HepG2 (cell line): ENCODE results near the gene PTGR1. TPM values are rescaled to one million over a fixed set of nuclear protein-coding genes. Genes with fewer than 3 reads are reported as not detected.
A peak's percentile ranks its signal among the peaks of the same experiment; 100 is the strongest.

Experiments
- ATF6 ChIP-seq: sonication (generic); formaldehyde crosslinking; conservative IDR thresholded peaks from 2 replicates; pipeline ENCODE4 v1.4.0; 2020; ENCODE audit warnings: missing genetic modification reagents
- EEA1 ChIP-seq: sonication (generic); formaldehyde crosslinking; IDR thresholded peaks from 2 replicates; pipeline ENCODE4 v1.5.1; 2020; ENCODE audit warnings: mild to moderate bottlenecking, missing genetic modification reagents, borderline replicate concordance
- ETV5 ChIP-seq: IDR thresholded peaks from 2 replicates; pipeline ENCODE4 v1.6.1; 2018; ENCODE audit warnings: missing biosample characterization, missing genetic modification reagents, inconsistent platforms, borderline replicate concordance
- GABPA ChIP-seq, 2 experiments: IDR thresholded peaks; 2 replicates each; pipeline ENCODE4 v1.6.1; 2011 to 2016; ENCODE audit warnings: low read depth in 2 of 2, low read length in 1 of 2, missing biosample characterization in 1 of 2, missing genetic modification characterization in 1 of 2
- GTF3A ChIP-seq: sonication (generic); formaldehyde crosslinking; conservative IDR thresholded peaks from 2 replicates; pipeline ENCODE4 v1.4.0; 2020; ENCODE audit warnings: mild to moderate bottlenecking, missing genetic modification reagents
- IRF1 ChIP-seq: sonication (generic); formaldehyde crosslinking; IDR thresholded peaks from 2 replicates; pipeline ENCODE4 v1.4.0; 2020; ENCODE audit warnings: low read depth, mild to moderate bottlenecking, missing genetic modification reagents
- IRF9 ChIP-seq: sonication (generic); formaldehyde crosslinking; IDR thresholded peaks from 2 replicates; pipeline ENCODE4 v1.8.0; 2022; ENCODE audit warnings: missing genetic modification reagents, mild to moderate bottlenecking, borderline replicate concordance
- MYNN ChIP-seq: sonication (generic); formaldehyde crosslinking; IDR thresholded peaks from 2 replicates; pipeline ENCODE4 v1.4.0; 2020; ENCODE audit warnings: mild to moderate bottlenecking, low read depth, missing genetic modification reagents
- NCOR1 ChIP-seq: fragments of 200-600 bp; sonication (generic); IDR thresholded peaks from 2 replicates; pipeline ENCODE4 v1.7.0; 2017; ENCODE audit warnings: antibody characterized with exemption, low read length, borderline replicate concordance
- PAX8 ChIP-seq: sonication (generic); formaldehyde crosslinking; IDR thresholded peaks from 2 replicates; pipeline ENCODE4 v1.8.0; 2022; ENCODE audit warnings: mild to moderate bottlenecking, missing genetic modification reagents, borderline replicate concordance
- PCBP1 ChIP-seq: fragments of 200-400 bp; formaldehyde crosslinking; IDR thresholded peaks from 2 replicates; pipeline ENCODE4 v1.6.1; 2017; ENCODE audit warnings: mild to moderate bottlenecking, low read depth, low read length, borderline replicate concordance
- PHF8 ChIP-seq: sonication (generic); formaldehyde crosslinking; IDR thresholded peaks from 2 replicates; pipeline ENCODE4 v1.5.0; 2020; ENCODE audit warnings: missing genetic modification reagents
- POGZ ChIP-seq: sonication (generic); formaldehyde crosslinking; IDR thresholded peaks from 2 replicates; pipeline ENCODE4 v1.4.0; 2020; ENCODE audit warnings: mild to moderate bottlenecking, missing genetic modification reagents
- RBM39 ChIP-seq: fragments of 200-400 bp; formaldehyde crosslinking; IDR thresholded peaks from one replicate; pipeline ENCODE4 v1.6.1; 2018; ENCODE audit warnings: antibody characterized with exemption, mild to moderate bottlenecking, low read depth, low read length; ENCODE audit not compliant: poor library complexity, severe bottlenecking
- SUZ12 ChIP-seq: fragments of 150-350 bp; IDR thresholded peaks from 2 replicates; pipeline ENCODE4 v1.6.1; 2014; ENCODE audit warnings: low read depth, low read length
- TCF7 ChIP-seq: sonication (generic); IDR thresholded peaks from 2 replicates; pipeline ENCODE4 v1.6.1; 2016; ENCODE audit warnings: antibody characterized with exemption, low read depth
- UBTF ChIP-seq: sonication (generic); formaldehyde crosslinking; IDR thresholded peaks from 2 replicates; pipeline ENCODE4 v1.4.0; 2020; ENCODE audit warnings: mild to moderate bottlenecking, missing genetic modification reagents
- ZBTB33 ChIP-seq: sonication (generic); formaldehyde crosslinking; IDR thresholded peaks from 2 replicates; pipeline ENCODE4 v1.4.0; 2020; ENCODE audit warnings: missing genetic modification reagents
- ZNF10 ChIP-seq: sonication (generic); formaldehyde crosslinking; IDR thresholded peaks from 2 replicates; pipeline ENCODE4 v1.4.0; 2020; ENCODE audit warnings: mild to moderate bottlenecking, low read depth, missing genetic modification reagents, borderline replicate concordance
- ZNF256 ChIP-seq: sonication (generic); formaldehyde crosslinking; conservative IDR thresholded peaks from 2 replicates; pipeline ENCODE4 v1.4.0; 2020; ENCODE audit warnings: missing genetic modification reagents
- ZNF572 ChIP-seq: sonication (generic); formaldehyde crosslinking; IDR thresholded peaks from 2 replicates; pipeline ENCODE4 v1.5.1; 2020; ENCODE audit warnings: mild to moderate bottlenecking, missing genetic modification reagents
- ZNF615 ChIP-seq: sonication (generic); formaldehyde crosslinking; IDR thresholded peaks from 2 replicates; pipeline ENCODE4 v1.5.0; 2020; ENCODE audit warnings: mild to moderate bottlenecking, missing genetic modification reagents, borderline replicate concordance
- ZNF629 ChIP-seq: sonication (generic); formaldehyde crosslinking; conservative IDR thresholded peaks from 2 replicates; pipeline ENCODE4 v1.5.0; 2020; ENCODE audit warnings: missing genetic modification reagents
- polyA plus RNA-seq, 8 experiments: library from polyadenylated mRNA; depleted of rRNA in 3 of 8; stranded (reverse) in 7 of 8; unstranded in 1 of 8; fragments of >200 nt; fragmentation: Illumina TruSeq in 4 of 8; extraction: Trizol in 4 of 8; gene quantifications; 2 replicates each; pipeline versions ENCODE4 v1.2.1 to v1.2.3, GENCODE V29; 2011 to 2016; ENCODE audit warnings: low read depth in 4 of 8, missing spikeins in 1 of 8, mixed read lengths in 1 of 8; ENCODE audit not compliant: insufficient read depth in 1 of 8
- total RNA-seq, 5 experiments: library from RNA; depleted of rRNA; stranded (reverse); fragments of >200 nt; fragmentation: Illumina TruSeq; extraction: Trizol; gene quantifications; 2 replicates each; pipeline ENCODE4 v1.2.3, GENCODE V29; 2016; ENCODE audit warnings: low read depth in 1 of 5

Gene PTGR1
- total and polyA plus RNA-seq, 2 of the 13 experiments (the other 11 are each of a cell fraction or from before 2014, with no cell fraction given): 6.0 to 15.8 TPM

GRCh38 chr9:111630964-111631213, 31.4 kb upstream of the PTGR1 start (continued):
- TF ChIP-seq ZBTB33 (CRISPR knock-in tag) (0 out of 2 replicates have a peak, but pooled peaks have one; percentile 64), ETV5 (CRISPR knock-in tag) (no peak; the same call in 1 of the 2 replicates), SUZ12 (no peak), PCBP1 (no peak), ZNF615 (CRISPR knock-in tag) (no peak), ATF6 (0 out of 2 replicates have a peak, but pooled peaks have one; percentile 45), UBTF (CRISPR knock-in tag) (peak; percentile 100), TCF7 (no peak), EEA1 (CRISPR knock-in tag) (no peak), NCOR1 (peak; percentile 43; the same call in 1 of the 2 replicates), ZNF629 (CRISPR knock-in tag) (peak; percentile 48), ZNF256 (no peak), PAX8 (no peak; the same call in 1 of the 2 replicates), MYNN (no peak), ZNF572 (no peak), ZNF10 (no peak), IRF1 (no peak), GTF3A (no peak; the same call in 1 of the 2 replicates), PHF8 (CRISPR knock-in tag) (no peak), IRF9 (no peak), POGZ (no peak), RBM39 (no peak), GABPA (IDR thresholded peaks at IDR 0.05; ENCODE audit: low read depth, low read length) (no peak; the same call in 1 of the 2 replicates), GABPA (CRISPR knock-in tag; IDR thresholded peaks at IDR 0.05; ENCODE audit: low read depth) (peak; percentile 97)
